Measurements from ENCODE around the gene REPS2.

REPS2 gene

GRCh38 chrX:17187136-17187756, 240.8 kb downstream of the REPS2 start:
- H3K9me2 ChIP-seq (replicated peaks; ENCODE audit: control insufficient read depth, low read length), result no peaks in the 10 kb centered on the region
- H4K20me1 ChIP-seq (ENCODE audit: control insufficient read depth, insufficient read depth, low read depth, low read length), result no peaks in the 10 kb centered on the region
- no peaks in the 10 kb centered on the region for H3K36me3 ChIP-seq (ENCODE audit: control insufficient read depth, low read length)
- no peaks in the 10 kb centered on the region for H3K9me3 ChIP-seq (ENCODE audit: control insufficient read depth, insufficient read depth, low read length)
- H3F3A ChIP-seq (ENCODE audit: control insufficient read depth, insufficient read depth), result no peaks in the 10 kb centered on the region
- no peak overlapping the region for H3K4me2 ChIP-seq (ENCODE audit: low read length)
- TF ChIP-seq, protein P1, sequence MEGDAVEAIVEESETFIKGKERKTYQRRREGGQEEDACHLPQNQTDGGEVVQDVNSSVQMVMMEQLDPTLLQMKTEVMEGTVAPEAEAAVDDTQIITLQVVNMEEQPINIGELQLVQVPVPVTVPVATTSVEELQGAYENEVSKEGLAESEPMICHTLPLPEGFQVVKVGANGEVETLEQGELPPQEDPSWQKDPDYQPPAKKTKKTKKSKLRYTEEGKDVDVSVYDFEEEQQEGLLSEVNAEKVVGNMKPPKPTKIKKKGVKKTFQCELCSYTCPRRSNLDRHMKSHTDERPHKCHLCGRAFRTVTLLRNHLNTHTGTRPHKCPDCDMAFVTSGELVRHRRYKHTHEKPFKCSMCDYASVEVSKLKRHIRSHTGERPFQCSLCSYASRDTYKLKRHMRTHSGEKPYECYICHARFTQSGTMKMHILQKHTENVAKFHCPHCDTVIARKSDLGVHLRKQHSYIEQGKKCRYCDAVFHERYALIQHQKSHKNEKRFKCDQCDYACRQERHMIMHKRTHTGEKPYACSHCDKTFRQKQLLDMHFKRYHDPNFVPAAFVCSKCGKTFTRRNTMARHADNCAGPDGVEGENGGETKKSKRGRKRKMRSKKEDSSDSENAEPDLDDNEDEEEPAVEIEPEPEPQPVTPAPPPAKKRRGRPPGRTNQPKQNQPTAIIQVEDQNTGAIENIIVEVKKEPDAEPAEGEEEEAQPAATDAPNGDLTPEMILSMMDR (IDR thresholded peaks at IDR 0.05; ENCODE audit: low read depth, low read length, poor library complexity, severe bottlenecking), result no peak
- H3K27me3 ChIP-seq (ENCODE audit: control insufficient read depth, low read length), result no peaks in the 10 kb centered on the region
- H3K4me1 ChIP-seq (ENCODE audit: control insufficient read depth, low read length), result no peaks in the 10 kb centered on the region
- H3K4me3 ChIP-seq (ENCODE audit: low read length), result no peak overlapping the region
- no peak overlapping the region for H3K27ac ChIP-seq (ENCODE audit: low read depth, low read length)
- no peaks in the 10 kb centered on the region for H3K79me2 ChIP-seq (ENCODE audit: control insufficient read depth, low read length)

- Histone ChIP-seq H3K4me3 (ENCODE audit: low read length) (no peak overlapping the region), H3K27me3 (ENCODE audit: control insufficient read depth, low read length) (no peaks in the 10 kb centered on the region), H3K36me3 (ENCODE audit: control insufficient read depth, low read length) (no peaks in the 10 kb centered on the region), H3K4me1 (ENCODE audit: control insufficient read depth, low read length) (no peaks in the 10 kb centered on the region), H3K9me2 (replicated peaks; ENCODE audit: control insufficient read depth, low read length) (no peaks in the 10 kb centered on the region), H3K27ac (ENCODE audit: low read depth, low read length) (no peak overlapping the region), H4K20me1 (ENCODE audit: control insufficient read depth, insufficient read depth, low read depth, low read length) (no peaks in the 10 kb centered on the region), H3K79me2 (ENCODE audit: control insufficient read depth, low read length) (no peaks in the 10 kb centered on the region), H3F3A (ENCODE audit: control insufficient read depth, insufficient read depth) (no peaks in the 10 kb centered on the region), H3K9me3 (ENCODE audit: control insufficient read depth, insufficient read depth, low read length) (no peaks in the 10 kb centered on the region), H3K4me2 (ENCODE audit: low read length) (no peak overlapping the region)
- TF ChIP-seq, protein P1 (IDR thresholded peaks at IDR 0.05; ENCODE audit: low read depth, low read length, poor library complexity, severe bottlenecking), result no peak
- TF ChIP-seq EZH2phosphoT487 (IDR thresholded peaks at IDR 0.05; ENCODE audit: borderline replicate concordance, low read length), result no peak
Observed at GRCh38 chrX:17192106-17192505, 245.6 kb downstream of the REPS2 start.

All from DOHH2 (cell line).